Fibroblast of upper back skin (primary cell): ENCODE measurements around the gene BOLA1.

ENCODE experiments used
- DNase-seq: peaks from one replicate; pipeline ENCODE4 v3.0.0-alpha.2; 2013

Gene BOLA1

GRCh38 chr1:149887456-149888246 is 11.7 kb upstream of the BOLA1 start:
- DNase-seq, result peak; percentile 99

GRCh38 chr1:149888247-149888998 is 10.9 kb upstream of the BOLA1 start:
- DNase-seq, result peak; percentile 93

DNA sequence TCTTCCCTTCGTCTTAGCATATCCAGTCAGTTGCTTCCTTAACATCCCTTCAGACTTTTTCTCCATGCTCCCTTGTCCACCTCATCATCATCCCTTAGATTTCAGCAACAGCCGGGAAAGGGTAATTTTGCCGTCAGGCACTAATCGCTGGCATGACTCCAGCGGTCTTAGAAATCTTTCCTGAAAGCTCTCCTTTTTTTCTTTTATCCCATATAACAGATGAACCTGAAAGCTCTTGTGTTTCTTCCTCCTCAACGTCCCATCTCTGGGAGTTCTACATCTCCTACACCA is 10.4 kb upstream of the BOLA1 start:
- DNase-seq, result peak; percentile 51

DNA sequence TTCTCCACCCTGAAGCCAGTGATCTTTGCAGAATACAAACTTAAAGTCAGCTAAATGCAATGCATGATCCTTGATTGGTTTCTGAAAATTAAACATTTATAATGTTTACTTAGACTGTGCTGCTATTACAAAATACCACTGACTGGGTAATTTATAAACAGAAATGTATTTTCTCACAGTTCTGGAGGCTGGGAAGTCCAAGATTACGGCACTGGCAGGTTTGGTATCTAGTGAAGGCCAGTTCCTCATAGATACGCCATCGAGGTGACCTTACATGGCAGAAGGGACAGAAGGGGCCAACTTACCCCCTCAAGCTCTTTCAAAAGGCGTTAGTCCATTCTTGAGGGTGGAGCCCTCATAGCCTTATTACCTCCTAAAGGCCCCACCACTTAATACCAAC is 2.8 kb upstream of the BOLA1 start:
- DNase-seq, result no peak

DNA sequence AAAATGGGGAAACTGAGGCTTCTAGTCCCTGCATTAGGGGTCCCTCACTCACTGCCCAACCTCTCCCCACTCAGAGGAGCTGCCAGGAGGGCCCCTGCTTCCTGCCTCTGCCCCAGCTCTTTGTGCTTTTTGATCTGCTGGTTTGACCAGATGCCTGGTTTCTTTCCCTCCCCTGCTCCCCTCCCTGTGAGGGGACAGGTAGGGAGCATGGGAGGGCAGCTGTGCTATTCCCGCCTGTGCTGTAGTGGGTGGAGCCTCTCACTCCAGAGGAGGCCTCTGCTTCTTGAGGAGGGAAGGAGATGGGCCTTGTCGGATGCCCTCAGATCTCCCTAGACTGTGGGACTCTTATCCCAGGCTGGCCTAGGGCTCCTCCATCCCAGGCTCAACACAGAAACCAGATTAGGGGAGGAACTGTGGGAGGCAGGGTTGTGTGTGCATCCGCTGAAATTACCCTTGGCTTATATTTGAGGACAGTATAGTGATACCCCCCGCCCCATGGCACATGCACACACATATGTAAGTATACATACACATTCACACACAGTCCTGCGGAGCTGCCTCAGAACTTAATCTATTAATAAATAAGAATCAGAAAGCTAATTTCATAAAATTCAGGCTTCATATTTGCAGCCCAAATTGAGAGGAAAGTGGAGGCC is 4.6 kb downstream of the BOLA1 start:
- no peak for DNase-seq

GRCh38 chr1:149906570-149907075 is 7.3 kb downstream of the BOLA1 start:
- no peak for DNase-seq

- no peak for DNase-seq
Observed at GRCh38 chr1:149914545-149914944, 15.2 kb downstream of the BOLA1 start.

DNA sequence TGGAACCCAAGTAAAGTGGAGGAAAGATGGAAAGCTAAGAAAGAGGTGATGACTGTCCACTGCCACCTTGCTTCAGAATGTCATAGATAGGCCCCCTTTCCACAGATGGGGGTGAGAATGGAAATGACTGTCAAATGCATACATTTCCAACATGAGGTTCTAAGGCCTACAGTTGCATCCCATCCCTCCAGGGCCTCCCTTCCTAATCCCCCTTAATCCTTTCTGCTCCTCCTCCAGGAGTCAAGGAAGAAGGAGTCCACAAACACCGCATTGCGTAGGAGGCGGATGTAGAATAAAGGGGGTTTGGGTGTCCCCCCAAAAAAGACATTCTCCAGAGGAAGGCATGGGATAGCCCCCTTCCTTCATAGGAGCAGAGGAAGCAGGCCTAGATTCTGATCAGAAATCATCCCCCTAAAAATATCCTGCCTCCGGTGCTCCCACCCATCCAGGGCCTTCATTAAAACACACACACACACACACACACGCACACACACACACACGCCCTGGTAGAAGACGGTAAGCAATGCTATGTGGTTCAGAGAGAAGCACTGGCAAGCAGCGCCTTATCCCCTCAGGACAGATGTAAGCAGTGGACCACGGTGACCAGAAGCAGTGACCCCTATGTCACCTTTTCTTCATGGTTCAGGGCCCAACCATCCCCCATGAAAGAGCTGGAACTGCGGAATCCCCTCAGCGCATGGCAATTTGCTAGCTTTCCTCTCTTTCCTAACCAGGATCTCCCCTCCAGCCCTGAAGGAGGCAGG is 16.2 kb downstream of the BOLA1 start:
- no peak for DNase-seq

DNA sequence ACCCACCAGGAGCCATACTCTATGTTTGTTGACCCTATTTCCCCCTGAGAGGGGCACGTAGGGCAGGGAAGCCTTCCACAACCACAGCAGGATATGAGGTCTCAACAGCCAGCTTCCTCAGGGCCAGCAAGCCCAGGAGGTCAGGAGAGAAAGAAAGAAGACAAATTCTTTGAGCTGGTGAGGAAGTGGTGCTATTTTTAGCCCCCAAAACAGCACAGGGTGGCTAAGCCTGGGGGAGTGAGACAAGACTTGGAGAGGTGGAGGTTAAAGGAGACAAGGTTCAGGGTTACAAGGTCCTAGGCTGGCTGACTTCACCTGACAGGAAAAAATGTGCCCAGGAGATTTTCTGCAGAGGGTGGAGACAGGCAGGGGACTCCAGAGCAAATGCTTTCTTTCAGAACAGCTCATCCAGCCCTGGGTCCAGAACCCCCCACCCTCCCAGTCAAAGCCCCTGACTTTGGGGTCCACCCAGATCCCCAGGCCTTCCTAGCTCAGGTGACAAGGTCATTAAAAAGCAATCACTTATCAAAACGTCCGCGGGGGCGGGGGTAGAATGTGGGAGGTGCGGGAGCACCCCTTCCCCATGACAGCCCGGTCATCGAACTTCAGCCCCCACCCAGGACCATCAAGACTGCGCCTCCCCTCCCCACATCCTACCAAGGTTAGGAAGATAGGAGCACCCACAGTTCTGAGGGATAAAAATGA is 17.0 kb downstream of the BOLA1 start:
- DNase-seq, result no peak

GRCh38 chr1:149916898-149917252 is 17.5 kb downstream of the BOLA1 start:
- DNase-seq, result no peak

DNA sequence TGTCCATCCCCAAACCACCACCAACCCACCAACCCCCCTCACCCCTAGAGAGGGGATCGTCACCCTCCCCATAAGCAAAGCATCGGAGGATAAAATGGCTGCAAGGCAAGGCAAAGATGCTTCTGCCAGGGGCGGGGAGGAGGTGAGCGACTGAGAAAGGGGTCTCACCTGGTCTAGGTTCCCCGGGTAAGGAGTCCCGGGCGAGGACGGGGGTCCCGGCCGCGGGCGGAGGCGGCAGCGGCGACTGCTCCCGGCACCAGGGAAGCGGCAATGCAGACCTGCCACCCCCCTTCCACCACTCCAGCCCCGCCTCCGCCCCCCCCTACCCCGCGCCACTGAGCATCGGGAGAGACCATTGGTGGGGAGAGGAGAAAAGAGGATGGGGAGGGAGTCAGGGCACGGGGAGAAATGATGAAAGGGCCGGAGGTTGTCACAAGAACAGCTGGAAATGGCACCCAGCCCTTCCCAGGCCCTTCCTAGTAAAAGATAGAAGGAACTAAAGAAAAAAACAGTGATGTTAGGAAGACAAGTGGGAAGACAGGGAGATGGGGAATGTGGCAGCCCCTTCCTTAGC is 18.3 kb downstream of the BOLA1 start, which contains the start of gene SV2A:
Gene SV2A (minus strand): TSS at position 274 of the 574 bp plus-strand sequence. CDS start 4,004 bp downstream, outside the sequence.
- peak; percentile 72 for DNase-seq

DNA sequence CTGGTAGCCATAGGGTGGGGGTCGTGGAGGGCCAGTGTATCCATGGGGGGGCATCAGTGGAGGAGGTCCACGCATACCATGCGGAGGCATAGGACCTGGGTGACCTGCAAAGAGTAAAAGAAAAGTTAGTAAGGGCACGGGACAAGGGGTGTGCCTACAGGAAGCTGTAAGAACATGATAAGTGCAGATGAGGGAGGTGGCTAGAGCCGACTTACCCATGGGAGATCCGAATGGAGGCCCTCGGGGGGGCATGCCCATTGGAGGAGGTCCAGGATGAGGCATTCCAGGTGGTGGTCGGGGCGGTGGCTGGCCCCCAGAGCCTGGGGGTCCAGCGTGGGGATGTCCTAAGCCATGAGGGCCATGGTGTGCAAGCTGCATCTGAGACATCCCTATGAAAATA is 24.3 kb downstream of the BOLA1 start:
- DNase-seq, result no peak

DNA sequence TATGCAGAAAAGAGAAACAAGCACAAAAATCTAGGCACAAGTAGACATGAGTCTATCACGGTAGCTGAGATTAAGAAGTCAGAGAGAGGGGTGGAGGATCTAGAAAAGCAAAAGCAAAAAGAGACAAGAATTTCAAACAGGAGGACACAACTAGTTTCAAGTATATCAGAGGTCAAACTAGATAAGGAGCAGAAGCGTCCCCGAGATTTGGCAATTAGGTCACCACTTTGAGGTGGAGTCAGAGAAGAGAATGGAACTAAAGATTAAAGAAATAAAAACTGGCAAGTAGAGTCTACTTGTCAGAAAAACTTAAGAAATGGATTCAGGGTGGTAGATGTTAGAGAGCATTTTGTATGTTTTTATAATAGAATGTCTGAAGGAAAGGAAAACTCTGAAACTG is 26.0 kb downstream of the BOLA1 start:
- no peak for DNase-seq

GRCh38 chr1:149925751-149926150 is 26.4 kb downstream of the BOLA1 start:
- DNase-seq, result no peak

DNA sequence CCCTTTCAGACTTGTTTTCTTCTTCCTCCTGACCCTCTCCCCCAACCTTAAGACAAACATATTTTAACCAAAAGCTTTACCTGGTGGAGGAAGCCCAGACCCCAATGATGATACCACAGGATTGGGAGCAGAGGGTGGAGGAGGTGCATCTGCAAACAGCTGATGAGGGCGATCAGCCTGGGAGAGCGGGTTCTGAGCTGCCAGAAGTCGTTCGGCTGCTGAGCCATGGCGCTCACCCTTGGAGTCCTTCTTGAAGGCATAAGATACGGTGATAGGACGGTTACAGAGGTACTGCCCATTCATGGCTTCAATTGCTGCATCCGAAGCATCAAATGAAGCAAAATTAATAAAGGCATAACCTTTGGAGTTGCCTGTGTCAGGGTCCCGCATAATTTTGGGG is 26.9 kb downstream of the BOLA1 start:
- DNase-seq, result no peak

- no peak for DNase-seq
Observed at GRCh38 chr1:149927056-149927562, 27.7 kb downstream of the BOLA1 start.

DNA sequence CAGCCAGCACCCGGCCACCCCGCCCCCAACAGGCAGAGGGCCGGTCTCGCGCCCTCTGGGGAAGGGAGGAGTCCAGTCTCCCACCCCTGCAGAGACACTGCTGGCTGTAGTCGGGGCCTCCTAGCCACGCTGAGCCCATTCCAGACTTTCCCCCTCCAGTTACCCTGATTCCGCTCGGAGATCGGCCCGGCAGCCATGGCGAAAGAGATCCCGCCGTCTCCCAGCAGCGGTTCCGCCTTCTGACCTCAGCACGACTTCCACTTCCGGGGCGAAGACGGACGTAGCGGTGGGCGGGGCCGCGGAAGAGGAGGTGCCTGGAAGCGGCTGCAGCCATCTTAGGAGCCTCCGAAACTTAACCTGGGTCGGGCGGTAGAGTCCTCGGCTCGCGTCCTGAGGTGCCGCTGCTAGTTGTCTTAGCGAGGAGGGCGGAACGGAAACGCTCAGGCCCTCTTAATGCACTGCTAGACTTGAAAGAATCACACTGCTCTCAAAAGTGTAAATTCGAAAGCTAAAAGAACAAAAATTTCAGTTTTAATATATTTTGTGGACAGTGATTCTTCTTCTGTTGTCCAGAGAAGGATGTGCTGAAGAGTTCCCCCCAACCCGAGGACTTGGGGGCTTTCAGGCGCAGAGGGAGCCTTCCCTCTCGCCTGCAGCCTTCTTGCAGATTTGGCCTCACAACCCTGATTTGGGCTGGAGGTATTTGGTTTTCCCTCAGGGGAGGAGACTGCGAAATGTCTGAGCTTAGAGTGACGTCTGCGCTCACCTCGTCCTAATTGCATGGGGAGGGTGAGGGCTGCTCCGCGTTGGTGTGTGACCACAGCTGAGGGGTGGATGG is 28.4 kb downstream of the BOLA1 start, which contains the start of gene SF3B4:
Gene SF3B4 (minus strand): TSS at position 241 of the 838 bp plus-strand sequence. CDS start 44 bp downstream, at position 197.
- DNase-seq, result peak; percentile 90

GRCh38 chr1:149928401-149928724 is 29.0 kb downstream of the BOLA1 start:
- no peak for DNase-seq

GRCh38 chr1:149929856-149930255 is 30.5 kb downstream of the BOLA1 start:
- no peak for DNase-seq

DNA sequence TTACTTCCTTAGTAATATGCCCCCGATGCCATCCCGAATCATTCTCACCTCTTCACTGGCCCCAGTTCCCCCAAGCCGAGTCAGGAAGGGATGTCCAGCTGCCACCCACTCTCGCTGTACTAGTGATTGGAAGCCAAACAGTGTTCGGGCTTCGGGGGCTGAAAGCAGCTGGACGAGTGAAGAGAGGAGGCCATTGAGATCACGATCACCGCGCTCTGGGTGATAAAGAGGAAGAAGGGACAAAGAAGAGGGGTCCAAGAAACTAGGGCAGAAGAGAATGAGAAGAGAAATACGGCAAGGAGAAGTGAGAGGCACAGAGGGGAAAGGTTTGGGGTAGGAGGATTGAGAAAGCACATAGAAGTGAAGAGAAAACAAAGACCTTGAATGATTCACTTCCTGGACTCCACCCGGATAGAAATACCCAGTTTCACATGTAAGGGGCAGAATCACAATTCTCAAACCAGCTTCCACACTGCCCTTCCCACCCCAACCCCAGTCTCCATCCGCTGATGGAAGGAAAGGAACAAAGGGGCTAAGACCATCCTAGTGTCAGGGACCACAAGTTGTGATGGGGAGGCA is 31.9 kb downstream of the BOLA1 start:
- no peak for DNase-seq
